HUDEP-2 (cell line): ENCODE measurements around the gene SPEN.

Experiments
- DNase-seq, 76 experiments: peaks; one replicate each; lab custom pipeline; 2025; ENCODE audit not compliant: unreplicated experiment in 76 of 76; lab: John Stamatoyannopoulos, UW

The SPEN gene

GRCh38 chr1:15943328-15943991 is 96.0 kb downstream of the SPEN start:
- no peak for DNase-seq

DNA sequence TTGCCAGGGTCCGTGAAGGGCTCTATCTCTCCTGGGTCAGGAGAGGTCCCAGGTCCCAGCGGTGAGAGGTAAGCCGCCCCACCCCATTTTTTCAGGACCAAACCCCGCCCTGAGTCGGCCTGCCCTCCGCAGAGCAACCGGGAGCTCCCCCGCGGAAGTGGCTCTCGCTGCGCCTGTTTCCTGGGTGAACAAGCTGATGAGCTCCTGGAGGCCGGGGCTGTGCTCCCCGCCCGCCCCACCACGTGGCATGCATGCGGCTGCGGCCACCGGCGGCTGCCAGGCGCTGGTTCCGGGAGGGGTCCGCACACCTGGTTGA is 96.4 kb downstream of the SPEN start:
- DNase-seq = no peak

GRCh38 chr1:15944308-15945010 is 97.0 kb downstream of the SPEN start:
- no peak for DNase-seq

DNA sequence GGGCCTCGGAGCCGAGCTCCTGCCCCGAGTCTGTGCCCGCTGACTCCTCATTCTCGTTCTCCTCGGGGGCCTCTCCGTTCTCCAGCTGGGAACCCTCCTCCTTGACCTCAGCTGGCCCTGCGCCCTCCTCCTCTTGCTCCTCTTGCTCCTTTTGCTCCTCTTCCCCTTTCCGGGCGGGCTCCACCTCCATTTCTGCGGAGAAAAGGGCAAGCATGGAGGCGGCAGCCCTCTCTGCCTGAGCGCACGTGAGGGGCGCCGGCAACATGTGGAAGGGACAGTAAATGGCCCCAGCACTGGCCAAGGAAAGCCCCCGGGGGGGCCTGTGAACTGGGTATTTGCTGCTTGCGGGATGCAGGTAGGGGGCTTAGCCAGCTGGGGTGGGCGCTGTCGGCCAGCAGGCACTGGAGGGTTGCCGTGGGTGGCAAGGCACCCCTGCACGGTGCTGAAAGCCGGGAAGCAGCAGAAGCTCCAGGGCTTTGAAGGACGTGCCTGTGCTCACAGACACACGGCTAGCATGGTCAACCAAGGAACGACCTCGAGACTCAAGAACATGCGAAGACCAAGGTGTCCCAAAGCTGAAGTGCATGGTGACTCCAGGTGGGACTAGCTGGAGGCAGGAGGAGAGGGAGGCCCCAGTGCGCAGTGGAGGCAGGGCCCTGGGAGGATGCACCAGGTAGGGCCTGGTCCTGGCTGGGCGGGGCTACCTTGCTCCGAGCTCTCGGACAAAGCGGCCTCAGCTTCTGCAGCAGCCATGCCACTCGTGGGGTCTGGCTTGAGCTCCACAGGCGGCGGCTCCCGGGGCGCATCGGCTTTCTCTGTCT is 97.7 kb downstream of the SPEN start:
- no peak for DNase-seq

GRCh38 chr1:15945832-15946448 is 98.4 kb downstream of the SPEN start:
- no peak for DNase-seq

GRCh38 chr1:15946571-15947381 is 99.3 kb downstream of the SPEN start:
- no peak for DNase-seq

- no peak for DNase-seq
Observed at GRCh38 chr1:15947382-15948090, 100.0 kb downstream of the SPEN start.

DNA sequence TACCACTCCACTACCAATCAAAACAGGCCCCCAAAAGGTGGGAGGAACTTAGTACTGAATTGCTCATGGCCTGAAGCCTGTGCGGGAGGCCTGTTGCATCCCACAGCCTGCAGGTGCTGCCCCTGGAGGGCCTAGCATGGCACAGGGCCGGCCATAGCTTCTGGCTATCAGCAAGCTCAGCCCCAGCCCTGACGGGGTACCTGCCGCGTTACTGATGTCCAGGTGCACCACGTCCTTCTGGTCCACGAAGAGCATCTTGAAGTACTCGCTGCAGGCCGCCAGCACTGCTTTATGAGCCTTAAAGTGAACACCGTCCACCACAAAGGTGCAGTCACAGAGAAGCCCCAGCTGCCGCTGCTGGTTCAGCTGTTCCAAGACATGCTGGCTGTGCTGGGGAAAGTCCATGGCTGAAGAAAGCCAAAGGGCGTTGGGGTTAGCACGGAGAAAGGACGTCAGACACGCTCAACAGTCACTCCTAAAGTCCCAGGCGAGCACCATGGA is 100.6 kb downstream of the SPEN start:
- DNase-seq = no peak

GRCh38 chr1:15948595-15949452 is 101.3 kb downstream of the SPEN start:
- peak in 31 of 76 experiments; percentile 8 to 62 (median 33) for DNase-seq

GRCh38 chr1:15949453-15950245 is 102.1 kb downstream of the SPEN start:
- peak in 52 of 76 experiments; percentile 6 to 72 (median 38) for DNase-seq

DNA sequence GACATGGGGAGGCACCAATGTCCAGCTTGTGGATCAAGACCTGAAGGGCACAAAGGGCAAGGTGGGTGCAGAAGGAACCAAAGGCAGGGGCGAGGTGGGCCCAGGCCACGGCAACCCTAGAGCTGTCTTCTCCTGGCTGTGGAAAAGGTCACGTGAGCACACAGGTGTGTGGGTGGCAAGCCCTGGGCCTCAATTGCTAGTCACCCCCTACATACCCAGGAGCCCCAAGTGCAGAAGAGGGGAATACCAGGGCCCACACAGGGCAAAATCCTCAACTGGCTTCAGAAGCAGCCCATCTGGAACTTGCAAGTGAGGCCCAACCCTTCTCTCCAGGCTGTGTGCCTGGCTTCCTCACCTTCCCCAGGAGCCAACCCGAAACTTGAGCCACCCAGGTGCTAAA is 102.8 kb downstream of the SPEN start:
- no peak for DNase-seq

- peak in 70 of 76 experiments; percentile 14 to 90 (median 64) for DNase-seq
Observed at GRCh38 chr1:15950763-15951295, 103.3 kb downstream of the SPEN start.

DNA sequence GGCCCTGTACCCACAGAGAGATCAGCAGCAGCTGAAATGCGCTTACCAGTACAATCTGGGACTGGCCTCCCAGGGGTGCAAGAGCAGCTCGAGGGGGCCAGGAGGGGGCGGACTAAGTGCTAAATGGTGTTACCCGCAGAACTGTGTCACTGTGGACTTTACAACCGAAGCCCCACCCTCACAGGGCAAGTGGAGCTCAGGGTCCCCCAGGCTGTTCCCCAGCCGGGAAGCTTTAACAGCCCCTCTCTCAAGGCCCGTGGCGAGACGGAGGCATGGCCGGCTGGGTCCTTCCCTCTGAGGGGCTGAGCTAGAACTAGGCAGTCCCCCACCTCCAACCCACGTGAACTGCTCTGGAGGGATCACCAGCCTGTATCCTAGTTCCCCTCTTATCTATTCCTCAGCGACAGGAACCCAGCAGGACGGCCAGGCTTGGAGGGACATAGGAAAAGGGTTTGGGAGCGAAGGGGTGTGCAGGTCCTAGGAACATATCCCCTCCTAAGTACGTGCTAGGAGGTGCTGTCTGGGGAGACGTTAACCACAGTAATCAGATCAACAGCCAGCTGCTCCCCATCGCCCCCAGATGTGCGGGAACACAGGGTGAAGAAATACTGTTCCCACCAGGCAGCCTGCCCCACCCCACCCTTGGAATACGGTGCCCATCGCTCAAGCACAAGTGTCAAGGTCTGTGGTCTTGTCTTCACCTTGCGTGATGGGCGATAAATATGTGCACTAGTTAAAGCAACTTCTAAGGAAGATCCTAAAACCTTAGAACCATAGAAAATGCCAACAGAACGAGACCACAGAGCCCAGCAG is 104.0 kb downstream of the SPEN start:
- peak in 8 of 76 experiments; percentile 16 to 71 (median 46) for DNase-seq

DNA sequence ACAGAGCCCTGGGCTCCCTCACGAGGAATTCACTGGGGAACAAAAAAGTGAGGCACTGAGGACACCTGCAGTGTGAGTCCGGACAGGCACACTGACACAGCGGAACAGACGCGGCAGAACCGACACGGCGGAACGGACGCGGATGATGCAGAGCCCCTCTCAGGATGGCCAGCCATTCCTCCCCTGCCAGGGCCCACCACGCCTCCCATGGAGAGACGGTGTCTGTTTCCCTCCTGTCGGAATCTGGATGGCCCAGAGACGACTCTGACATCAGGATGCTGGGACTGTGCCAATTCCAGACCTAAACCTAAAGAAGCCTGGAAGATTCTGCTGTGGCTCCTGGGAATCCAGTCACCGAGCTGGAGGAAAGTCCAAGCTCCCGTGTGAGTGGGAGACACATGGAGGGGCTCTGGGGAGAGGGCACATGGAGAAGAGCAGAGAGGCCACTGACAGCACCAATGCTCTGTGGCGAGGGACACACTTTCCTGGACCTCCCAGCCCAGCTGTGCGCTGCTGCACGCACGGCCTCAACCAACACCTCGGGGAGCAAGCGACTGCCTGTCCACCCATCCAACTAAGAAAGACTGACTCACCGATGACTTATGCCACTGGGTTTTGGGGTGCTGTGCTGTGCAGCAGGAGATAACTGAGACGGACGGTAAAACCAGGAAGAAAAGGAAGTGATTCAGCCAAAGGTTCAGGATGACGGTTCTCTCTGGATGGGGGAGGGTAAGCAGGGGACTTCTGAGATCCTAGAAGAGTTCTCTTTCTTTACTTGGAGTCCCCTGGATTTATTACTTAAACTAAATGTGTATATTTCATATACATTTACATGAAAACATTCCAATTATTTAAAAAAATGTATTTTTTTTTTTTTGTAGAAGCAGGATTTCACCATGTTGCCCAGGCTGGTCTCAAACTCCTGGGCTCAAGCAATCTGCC is 105.1 kb downstream of the SPEN start:
- peak in 57 of 76 experiments; percentile 10 to 77 (median 32) for DNase-seq

- DNase-seq = no peak
Observed at GRCh38 chr1:15953294-15953771, 105.8 kb downstream of the SPEN start.
